GM19452 (cell line): ENCODE data around the gene TRIM71.
A peak's percentile ranks its signal among the peaks of the same experiment; 100 is the strongest.
"Not testable (repeated sequence)": the region's sequence is repeated elsewhere in the genome, so short reads cannot be mapped to it uniquely, and the experiment has no call there.

Experiments used
- ATAC-seq: cut with Tn5 transposase; IDR thresholded peaks from one replicate; pipeline ENCODE4 v1.9.1; 2021; ENCODE audit not compliant: unreplicated experiment

Gene TRIM71

GRCh38 chr3:32817558-32818228 is at the start of gene TRIM71:
Gene TRIM71, plus strand, starts transcription at chr3:32817997. Its CDS starts 84 bp downstream, at chr3:32818081.
- ATAC-seq: no peak

DNA sequence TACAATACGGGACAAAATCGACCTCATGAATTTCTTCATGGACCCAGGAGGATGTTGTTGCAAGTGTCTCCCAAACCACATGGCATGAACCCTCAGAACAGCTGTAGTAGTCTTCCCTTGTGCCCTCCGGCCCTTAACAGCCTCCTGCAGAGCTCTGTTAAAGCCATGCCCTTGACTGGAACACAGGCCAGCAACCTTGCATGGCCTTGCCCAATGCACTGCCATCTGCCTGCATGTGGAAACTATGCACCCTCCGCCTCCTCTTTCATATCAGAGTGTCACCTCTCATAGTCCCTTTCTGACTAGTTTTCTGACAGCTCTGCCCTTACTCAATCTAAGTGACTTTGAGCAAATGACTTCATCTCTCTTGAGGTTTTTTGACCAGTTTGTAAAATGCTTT is 39.4 kb upstream of the TRIM71 start:
- no peak for ATAC-seq

- no peak for ATAC-seq
Measured at GRCh38 chr3:32780071-32780734, 37.6 kb upstream of the TRIM71 start.

DNA sequence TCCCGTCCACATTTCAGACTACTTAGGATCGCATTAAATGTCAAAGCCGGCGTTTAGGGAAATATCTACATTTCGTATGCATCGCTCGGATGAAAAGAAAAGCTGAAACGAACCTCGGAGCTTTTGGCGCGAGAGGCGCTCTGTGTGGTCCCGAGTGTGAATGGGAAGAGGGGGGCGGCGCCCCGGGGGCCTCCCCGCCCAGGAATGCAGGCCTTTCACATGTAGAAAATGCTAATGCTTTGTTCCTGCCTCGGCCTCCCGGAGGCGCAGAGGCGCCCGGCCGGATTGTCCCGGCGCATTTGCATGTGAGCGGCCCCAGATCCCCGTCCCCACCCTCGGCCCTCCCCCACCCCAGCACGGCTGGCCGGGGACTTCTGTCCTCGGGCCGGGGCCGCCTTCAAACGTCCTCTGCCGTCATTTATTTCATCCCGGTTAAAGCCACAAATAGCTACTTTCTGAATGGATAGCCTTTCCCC is 37.0 kb upstream of the TRIM71 start:
- ATAC-seq: peak; percentile 24

GRCh38 chr3:32781211-32781968 is 36.4 kb upstream of the TRIM71 start:
- peak; percentile 98 for ATAC-seq

DNA sequence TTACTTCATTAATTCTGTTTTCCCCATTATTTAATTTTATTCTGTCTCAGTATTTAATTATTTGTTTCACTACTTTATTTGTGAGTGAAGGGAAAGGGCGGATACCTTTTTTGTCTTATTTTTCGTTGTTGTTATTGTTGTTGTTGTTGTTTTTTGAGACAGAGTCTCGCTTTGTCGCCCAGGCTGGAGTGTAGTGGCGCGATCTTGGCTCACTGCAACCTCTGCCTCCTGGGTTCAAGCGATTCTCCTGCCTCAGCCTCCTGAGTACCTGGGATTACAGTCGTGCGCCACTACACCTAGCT is 35.9 kb upstream of the TRIM71 start:
- ATAC-seq: not testable (repeated sequence)

GRCh38 chr3:32782407-32782806 is 35.4 kb upstream of the TRIM71 start:
- no peak for ATAC-seq

DNA sequence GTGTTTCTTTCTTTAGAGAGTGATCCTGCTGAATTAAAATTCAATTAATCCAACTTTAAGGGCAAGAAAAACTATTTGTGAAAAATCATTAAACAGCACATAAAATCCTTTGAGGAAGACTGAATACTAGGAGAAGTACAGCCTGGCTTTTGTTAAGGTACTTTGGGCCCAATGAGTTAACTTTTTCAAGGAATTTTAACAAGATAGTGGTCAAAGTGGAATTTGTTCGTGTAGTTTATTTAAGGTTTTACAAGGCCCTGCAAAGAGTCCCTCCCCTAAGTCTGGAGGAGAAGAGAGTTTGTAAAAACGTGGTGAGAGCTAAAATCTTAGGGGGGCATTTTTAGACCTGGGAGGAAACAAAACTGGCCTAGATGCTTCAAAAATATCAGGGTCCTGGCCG is 26.0 kb upstream of the TRIM71 start:
- ATAC-seq: no peak

DNA sequence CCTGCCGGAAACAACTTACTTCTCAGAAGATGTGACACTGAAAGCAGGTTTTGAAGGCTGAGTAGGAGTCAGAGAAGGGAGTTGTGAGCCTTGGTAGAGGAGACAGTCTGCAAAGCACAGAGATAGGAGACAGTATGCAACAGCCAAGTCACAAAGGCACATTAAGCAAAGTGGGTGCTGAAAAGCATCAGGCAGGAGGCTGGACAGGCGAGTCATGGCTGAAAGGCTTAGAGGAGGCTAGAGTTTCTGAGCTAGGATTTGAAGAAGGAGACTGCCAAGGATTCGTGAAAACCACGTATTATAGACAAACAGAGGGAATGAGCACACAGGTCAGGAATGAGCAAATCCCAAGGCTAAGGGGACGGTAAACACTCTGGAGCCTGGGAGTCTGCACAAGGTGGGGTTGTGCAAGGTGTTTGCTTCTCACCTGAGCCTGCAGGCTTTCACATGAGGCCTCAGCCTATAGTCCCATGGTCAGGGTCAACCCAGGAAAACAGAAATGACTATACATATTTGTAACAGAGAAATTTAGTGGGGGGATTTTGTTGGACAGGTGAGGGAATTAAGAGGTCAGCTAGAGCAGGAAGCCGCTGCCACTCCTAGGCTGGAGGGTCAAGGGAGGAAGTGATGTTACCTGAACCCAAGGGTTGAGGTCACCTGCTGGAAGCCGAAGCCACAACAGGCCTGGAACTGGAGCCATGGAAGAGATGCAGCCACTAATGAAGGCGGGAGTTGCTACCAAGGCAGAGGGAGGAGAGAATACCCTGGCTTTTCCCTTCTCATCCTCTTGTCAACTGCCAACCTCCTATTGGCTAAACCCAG is 23.1 kb upstream of the TRIM71 start:
- ATAC-seq: no peak

- not testable (repeated sequence) for ATAC-seq
Measured at GRCh38 chr3:32796384-32796950, 21.3 kb upstream of the TRIM71 start.

GRCh38 chr3:32797776-32798175 is 20.0 kb upstream of the TRIM71 start:
- ATAC-seq: no peak

DNA sequence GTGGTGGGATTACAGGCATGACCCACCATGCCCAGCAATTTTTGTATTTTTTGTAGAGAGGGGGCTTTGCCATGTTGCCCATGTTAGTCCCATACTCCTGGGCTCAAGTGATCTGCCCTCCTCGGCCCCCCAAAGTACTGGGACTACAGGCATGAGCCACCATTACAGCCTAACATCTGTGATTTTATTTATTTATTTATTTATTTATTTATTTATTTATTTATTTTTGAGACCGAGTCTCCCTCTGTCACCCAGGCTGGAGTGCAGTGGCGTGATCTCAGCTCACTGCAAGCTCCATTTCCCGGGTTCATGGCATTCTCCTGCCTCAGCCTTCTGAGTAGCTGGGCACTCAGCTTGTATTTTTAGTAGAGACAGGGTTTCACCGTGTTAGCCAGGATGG is 16.4 kb upstream of the TRIM71 start:
- ATAC-seq: not testable (repeated sequence)

DNA sequence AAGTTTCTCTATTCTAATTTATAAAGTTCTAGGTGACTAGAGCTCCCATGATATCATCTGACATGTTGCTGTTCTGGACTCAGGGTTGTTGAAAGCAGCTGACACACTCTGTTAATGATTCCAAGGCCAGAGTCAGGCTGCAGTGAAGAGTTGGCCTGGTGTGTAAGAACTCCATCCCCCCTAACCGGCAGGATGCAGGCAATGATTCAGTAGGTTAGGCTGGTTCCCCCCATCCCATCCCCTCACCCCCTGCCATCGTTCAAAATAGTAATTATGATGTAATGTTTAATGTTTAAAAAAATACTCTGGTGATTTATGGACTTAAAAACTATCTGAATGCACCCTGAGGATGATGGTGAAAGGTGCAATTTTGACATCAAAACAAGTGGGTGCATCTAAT is 4.6 kb upstream of the TRIM71 start:
- peak; percentile 69 for ATAC-seq

DNA sequence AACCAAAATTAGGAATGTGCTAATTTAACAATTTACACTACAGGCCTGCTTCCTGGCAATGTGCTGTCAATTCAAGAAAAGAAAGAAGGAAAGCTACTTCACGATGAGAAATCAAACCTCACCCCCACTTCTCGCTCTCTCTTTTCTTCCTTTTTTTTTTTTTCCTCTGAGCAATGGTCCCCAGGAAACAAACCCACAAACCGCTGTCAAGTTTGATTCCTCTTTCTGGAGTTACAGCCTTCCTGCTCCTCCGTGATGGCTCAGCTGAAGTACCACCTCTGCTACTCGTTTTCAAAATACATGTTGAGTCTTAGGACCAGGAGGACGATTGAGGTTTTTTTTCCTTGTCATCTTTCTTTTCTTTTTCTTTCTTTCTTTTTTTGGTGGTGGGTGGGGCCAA is 3.4 kb upstream of the TRIM71 start:
- ATAC-seq: no peak

- no peak for ATAC-seq
Measured at GRCh38 chr3:32815841-32816438, 1.9 kb upstream of the TRIM71 start.

GRCh38 chr3:32816439-32817256 is 1.1 kb upstream of the TRIM71 start:
- no peak for ATAC-seq

GRCh38 chr3:32817257-32817557 is 590 bp upstream of the TRIM71 start:
- ATAC-seq: no peak

GRCh38 chr3:32818229-32818969 is 602 bp downstream of the TRIM71 start:
- ATAC-seq: no peak

GRCh38 chr3:32818970-32819511 is 1.2 kb downstream of the TRIM71 start:
- ATAC-seq: no peak
